ENCODE measurements around the gene INF2.
A peak's percentile ranks its signal among the peaks of the same experiment; 100 is the strongest.
"Not testable (repeated sequence)": the region's sequence is repeated elsewhere in the genome, so short reads cannot be mapped to it uniquely, and the experiment has no call there.

Gene INF2
- 15.8 to 32.3 (median 21.7) reads per million in 4 experiments for total RNA-seq

DNA sequence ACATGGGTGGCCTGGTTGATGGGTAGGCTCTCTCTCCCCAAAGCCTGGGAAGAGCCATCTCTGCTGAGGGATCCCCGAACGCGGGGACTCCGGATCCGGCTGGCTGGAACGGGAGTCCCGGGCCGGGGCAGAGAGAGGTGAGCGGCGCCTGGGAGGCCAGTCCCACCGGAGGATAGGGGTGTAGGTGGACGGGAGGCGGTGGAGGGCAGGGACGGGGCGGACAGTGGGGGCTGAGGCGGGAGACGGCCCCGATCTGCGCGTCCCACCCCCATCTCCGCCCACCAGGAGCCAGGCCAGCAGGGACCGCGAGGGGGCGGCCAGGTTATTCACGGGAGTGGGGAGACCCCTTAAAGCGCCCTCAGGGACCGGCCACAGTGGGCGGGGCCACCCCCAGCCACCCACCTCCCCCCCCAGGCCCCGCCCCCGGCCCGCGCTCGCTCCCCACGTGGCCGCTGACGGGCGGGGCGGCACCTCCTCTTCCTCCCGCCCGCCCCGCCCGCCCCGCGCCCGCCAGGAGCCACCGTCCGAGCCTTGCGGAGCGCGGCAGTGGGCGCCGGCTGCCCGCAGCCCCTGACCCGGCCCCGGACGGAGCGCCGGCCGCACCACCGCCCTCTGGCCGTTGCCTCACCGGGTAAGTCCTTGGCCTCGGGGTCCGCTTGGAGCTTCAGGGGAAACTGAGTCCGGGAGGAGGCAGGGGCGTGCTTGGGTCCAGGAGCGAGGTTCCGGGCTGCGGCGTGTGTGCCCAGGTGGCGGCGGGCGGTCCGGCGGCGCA lies at the start of gene INF2:
Gene INF2 (plus strand): TSS at position 510 of the 772 bp plus-strand sequence. CDS start 11,748 bp downstream, outside the sequence.
- peak; percentile 40 for DNase-seq

DNA sequence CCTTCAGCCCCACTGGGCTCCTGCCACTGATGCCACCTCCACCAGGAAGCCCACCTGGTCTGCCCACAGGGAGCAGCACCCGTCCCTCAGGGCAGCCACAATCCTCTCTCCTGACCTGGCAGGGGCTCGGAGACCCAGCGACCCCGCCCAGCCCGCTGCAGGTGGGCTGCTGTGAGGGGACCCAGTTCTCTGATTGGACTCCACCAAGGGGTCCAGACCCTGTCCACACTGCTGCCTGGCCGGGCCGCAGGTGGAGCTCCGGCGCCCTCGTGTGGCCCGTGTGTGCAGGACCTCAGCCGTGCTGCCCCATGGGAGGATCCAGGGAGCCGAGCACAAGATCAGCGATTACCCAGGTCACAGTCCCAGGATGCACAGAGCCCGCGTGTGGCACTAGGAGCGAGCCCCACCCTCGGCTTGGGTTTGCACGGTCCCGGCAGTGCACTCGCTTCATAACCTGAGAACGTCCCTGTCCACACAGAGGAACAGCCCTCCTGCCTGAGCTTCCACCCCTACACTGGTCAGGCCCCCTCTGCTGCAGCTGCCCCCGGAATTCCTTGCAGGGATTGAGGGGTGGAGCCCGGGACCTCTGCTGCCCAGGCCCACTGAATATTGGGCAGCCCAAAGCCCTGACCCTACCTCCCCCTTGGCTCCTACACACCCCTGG lies 49.4 kb upstream of the INF2 start:
- peak; percentile 19 for DNase-seq

DNA sequence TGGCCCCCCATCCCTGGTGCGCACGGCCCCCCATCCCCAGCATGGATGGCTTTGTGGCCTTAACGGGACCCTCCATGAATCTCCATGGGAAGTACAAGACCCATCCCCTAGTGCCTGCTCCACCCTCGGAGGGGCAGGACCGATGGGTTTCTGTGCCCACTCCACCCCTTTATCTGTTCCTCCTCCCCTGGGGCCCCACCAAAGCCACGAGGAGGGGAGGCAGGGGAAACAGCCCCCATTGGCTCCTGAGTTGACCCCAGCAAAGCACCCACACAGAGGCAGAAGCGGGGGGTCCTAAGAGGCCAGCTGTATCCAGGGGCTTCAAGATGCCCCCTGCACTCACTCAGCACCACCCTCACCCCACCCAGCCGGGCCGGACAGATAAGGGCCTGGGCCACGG lies 48.7 kb upstream of the INF2 start:
- DNase-seq, result no peak

DNA sequence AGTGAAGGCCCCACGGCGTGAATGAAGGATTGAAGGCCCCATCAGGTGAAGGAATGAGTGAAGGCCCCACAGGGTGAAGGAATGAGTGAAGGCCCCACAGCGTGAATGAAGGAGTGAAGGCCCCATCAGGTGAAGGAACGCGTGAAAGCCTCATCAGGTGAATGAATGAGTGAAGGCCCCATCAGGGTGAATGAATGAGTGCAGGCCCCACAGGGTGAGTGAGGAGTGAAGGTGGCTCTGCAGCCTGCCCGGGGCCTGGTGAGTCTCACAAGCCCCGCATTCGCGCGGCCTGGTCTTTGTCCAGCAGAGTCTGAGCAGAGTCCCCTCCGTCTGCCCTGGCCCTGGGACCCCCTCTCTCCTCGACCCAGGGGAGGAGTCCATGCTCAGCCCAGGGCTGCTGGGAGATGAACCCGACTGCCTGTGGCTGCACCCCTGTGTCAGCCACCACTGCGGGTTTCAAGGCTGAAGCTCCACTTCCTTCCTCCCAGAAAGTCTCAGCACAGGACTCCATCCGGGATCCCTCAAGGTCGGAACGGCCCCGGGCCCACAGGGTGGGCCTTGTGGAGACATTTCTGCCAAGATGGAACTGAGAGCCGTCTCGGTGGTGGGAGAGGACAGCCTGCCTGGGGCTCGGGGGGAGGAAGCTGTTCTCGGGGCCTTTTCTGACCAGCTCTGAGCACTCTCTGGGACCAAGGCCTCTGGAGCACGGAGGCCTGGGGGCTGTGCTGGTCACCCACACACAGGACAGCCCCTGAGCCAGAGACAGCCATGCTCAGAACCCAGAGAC lies 47.5 kb upstream of the INF2 start:
- DNase-seq, result no peak

DNA sequence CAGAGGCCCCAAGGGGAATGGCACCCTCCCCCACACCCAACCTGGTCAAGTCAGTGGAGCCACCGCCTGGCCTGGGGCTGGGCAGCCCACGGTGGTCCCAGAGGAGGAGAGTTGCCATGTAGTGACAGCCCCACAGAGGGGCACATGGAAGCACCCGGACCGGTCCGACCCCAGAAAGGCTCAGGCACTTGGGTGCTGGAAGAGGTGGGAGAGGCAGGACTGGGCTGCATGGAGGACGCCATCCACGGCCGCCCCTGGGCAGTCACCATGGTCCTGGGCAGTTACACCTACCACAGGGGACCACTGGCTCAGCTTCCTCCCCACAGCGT lies 46.9 kb upstream of the INF2 start:
- DNase-seq, result no peak

DNA sequence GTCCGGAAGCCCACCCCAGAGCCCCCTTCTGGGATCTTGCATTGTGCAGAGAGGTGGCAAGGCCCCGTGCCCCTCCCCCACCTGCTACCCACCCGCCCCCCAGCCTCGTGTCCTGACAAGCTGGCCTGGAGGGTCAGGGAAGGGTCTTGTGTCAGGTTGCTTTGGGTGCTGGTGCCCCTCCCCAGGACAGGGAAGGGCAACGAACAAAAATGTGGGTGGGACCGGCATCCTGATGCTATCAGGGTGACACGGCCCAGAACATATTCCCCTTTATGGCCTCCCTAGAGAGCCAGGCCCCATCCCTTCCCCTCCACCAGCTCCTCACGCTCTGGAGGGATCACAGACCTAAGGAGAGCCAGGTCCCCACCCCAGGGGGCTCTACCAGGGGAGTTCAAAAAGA lies 46.1 kb upstream of the INF2 start:
- no peak for DNase-seq

DNA sequence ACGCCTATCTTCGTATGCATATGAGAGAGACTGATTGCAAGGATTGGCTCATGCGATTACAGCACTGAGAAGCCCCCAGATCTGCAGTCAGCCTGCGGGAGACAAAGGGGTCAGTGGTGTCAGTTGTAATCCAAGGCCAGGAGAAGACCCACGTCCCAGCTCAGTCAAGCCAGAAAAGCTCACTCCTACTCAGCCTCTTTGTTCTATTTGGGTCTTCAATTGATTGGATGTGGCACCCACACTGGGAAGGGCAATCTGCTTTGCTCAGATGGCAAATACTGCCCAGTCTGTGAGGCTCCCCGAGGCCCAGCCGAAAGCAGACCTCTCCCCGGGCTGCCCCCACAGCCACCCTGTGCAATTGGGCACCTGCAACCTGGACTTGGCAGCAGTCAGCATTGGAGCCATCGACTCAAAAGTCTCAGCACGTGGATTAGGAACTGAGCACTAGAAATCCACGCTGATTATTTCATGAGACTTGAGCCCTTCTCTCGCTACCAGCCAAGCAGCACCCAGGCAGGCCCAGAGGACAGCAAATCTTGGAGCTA lies 45.3 kb upstream of the INF2 start:
- no peak for DNase-seq

- DNase-seq, result no peak
Observed at GRCh38 chr14:104644656-104645378, 44.6 kb upstream of the INF2 start.

DNA sequence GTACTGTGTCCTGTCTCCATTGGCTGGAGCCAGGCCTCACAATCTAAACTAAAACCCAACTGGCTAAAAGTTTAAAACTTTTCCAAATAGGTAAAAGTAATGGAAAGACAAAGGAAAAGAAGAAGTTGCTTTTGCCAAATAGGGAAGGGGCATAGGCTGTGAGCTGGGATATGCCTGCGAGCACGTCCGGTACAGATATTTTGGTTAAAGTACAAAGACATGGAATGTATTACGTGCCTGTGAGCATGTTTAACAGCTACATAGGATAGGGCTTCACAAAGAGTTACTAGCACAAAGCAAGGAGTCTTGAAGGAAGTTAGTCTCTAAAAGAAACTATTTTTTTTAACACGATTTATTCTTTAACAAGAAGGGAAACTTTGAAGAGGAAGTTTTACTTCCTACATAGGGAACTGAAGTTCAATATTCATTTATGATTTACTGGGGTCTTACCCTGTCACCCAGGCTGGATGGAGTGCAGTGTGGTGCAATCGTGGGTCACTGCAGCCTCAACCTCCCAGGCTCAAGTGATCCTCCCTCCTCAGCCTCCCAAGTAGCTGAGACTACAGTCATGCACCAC lies 41.9 kb upstream of the INF2 start:
- DNase-seq, result no peak

DNA sequence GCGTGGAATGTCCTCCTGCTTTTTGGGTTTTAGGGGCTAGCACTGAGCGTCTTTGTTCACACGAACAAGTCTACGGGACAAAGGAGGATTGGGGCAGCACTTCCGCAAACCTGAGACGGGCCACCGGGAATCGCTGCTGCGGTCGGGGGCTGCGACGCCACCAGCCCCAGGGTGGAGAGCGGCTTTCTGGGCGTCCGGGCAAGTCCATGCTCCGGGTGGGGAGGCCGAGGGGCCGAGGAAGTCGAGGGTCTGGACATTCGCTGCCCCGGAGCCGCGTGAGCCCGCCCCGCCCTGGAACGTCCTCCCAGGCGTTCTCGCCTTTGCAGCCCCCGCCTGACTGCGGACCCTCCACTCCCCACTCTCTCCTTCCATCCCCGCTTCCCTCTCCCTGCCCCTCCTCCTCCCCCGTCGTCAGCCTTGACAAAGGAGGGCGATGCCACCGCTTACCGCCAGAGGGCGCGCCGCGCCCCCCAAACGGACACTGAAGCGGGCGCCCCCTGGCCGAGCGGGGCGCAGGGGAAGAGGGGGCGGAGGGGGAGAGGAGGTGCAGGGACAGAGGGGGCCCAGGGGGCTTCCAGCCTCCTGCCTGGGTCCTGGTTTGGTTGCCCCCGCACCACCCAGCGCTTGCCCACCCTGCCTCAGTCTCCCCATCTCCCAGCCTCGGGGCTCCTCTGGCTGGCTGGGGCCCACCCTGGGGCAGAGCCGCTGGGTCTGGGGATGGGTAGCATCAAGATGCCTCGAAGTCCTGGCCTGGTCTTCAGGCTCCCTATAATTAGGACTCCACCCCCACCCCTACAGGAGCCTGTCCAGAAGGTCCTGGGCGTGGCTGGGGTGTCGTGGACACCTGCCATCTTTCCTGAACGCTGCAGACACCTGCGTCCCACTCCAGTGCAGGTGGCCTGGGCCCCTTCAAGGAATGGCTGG lies 39.1 kb upstream of the INF2 start:
- peak; percentile 74 for DNase-seq

- no peak for DNase-seq
Observed at GRCh38 chr14:104650981-104651875, 38.2 kb upstream of the INF2 start.

DNA sequence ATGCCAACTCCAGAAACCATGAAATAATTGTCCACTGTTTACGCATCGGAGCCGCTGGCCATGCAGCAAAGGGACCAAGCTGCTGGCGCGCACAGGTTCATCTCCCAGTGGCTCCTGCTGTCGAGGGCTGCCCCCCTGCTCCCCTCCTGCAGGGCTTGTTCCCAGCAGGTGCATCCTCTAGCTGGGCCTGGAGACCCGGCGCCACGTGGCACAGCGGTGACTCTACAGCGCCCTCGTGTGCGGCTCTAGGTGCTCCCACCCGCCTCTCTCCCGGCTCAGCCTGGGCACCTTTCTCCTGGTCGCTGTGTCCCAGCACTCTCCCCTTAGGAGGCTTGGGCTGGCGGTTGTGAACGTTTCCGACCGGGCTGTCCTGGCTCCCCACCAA lies 37.5 kb upstream of the INF2 start:
- DNase-seq, result no peak

GRCh38 chr14:104652386-104652785 lies 37.0 kb upstream of the INF2 start:
- DNase-seq, result no peak

DNA sequence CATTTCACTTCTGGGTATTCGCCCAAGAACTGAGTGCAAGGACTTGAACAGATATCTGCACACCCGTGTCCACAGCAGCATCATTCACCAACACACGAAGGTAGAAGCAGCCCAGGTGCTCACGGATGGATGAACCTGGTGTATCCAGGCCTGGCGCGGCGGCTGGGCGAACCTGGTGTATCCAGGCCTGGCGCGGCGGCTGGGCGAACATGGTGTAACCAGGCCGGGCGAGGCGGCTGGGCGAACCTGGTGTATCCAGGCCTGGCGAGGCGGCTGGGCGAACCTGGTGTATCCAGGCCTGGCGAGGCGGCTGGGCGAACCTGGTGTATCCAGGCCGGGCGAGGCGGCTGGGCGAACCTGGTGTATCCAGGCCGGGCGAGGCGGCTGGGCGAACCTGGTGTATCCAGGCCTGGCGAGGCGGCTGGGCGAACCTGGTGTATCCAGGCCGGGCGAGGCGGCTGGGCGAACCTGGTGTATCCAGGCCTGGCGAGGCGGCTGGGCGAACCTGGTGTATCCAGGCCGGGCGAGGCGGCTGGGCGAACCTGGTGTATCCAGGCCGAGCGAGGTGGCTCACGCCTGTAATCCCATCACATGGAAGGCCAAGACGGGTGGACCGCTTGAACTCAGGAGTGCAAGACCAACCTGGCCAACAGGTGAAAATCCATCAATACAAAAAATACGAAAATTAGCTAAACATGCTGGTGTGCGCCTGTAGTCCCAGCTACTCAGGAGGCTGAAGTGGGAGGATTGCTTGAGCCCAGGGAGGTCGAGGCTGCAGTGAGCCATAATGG lies 36.1 kb upstream of the INF2 start:
- DNase-seq, result not testable (repeated sequence)

DNA sequence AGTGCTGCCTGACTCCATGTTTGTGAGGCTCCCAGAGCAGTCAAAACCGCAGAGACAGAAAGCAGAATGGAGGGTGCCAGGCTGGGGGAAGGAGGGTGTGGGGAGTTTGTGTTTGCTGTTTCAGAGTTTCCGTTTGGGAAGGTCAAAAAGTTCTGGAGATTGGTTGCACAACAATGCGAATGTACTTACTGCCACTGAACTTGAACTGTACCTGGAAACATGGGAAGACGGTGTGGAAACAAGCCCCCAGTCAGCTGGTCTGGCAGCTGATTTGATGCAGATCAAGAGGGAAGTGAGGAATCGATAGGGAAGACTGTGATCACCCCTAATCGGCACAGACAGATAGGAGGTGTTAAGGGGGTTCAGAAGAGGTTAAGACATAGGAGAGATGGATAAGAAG lies 35.3 kb upstream of the INF2 start:
- no peak for DNase-seq

DNA sequence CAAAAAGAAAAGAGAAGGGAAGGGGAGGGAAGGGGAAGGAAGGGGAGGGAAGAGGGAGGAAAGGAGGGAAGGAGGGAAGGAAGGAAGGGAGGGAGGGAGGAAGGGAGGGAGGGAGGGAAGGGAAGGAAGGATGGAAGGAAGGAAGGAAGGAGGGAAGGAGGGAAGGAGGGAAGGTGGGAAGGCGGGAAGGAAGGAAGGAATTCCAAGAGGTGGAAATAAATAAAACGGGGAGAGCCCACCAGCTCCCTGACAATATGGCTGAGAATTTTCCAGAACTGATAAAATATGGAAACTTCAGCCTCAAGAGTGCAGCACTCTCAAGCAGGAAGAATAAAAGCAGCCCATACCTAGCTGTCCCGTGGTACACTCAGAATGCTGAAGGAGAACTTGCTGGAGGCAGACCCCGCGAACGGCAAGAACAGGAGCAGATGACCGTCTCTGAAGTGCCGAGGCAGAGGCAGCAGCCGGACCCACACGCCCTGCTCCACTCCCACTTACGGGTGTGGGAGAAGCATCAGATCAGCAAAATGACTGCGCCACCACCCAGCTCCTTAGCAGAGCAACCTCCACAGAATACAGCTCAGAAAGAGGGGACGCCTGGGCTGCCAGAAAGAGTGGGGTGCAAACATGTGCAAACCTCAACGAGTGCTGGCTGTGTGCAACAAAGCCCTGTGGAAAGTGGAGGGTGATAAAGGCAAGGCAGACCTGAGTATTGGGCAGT lies 34.1 kb upstream of the INF2 start:
- DNase-seq, result no peak

DNA sequence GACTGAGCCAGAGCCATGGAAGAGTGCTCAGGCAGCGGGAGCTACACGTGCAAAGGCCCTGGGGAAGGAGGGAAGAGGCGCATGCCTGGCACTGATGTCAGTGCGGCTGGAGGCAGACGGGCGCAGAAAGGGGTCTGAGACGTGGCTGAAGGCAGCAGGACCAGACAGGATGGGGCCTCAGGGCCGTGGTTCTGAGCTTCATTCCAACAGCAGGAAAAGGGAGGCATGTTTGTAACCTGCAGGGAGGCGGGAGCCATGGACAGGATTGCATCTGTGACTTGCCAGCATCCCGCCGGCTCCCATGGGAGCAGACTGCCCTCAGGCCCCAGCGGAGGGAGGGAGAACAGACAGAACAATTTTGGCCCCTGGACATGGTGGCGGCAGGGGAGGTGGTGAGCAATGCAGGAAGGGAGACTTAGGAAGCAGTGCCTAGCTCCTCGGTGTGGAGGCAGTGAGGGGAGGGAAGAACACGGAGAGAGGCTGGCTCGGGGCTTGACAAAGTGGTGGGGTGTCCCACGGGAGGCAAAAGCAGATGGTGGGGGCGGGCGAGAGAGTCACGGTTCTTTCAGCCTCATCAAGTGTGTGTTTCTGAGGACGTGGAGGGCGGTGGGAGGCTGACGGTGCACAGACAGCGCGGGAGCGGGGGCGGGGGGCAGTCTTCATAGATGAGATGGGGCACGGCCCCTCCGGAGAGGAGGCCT lies 33.3 kb upstream of the INF2 start:
- DNase-seq, result no peak

DNA sequence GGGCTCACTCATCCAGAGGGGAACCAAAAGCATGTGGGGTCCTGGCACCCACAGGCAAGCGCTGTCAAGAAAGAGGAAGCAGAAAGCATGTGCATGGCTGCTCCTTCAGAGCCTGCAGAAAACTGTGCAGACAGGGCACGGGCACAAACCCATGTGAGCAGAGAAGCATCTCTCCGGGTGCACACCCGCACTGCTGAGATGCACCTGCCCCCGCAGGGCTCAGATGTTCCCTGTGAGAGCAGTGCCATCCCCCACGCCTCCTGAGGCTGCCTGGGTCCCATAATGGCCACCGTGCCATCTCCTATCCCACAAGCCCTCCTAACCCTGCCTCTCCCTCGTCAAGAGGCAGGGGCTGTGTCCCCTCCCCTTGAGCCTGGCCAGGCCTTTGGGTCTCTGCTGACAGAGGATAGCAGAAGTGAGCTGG lies 32.3 kb upstream of the INF2 start:
- DNase-seq, result no peak

Data from effector CD8-positive, alpha-beta T cell (primary cell).